ENCODE results near the gene EIPR1. TPM values are rescaled to one million over a fixed set of nuclear protein-coding genes. Genes with fewer than 3 reads are reported as not detected.
A peak's percentile ranks its signal among the peaks of the same experiment; 100 is the strongest.

Gene EIPR1
- 27.8 TPM for polyA plus RNA-seq (2013)

DNA sequence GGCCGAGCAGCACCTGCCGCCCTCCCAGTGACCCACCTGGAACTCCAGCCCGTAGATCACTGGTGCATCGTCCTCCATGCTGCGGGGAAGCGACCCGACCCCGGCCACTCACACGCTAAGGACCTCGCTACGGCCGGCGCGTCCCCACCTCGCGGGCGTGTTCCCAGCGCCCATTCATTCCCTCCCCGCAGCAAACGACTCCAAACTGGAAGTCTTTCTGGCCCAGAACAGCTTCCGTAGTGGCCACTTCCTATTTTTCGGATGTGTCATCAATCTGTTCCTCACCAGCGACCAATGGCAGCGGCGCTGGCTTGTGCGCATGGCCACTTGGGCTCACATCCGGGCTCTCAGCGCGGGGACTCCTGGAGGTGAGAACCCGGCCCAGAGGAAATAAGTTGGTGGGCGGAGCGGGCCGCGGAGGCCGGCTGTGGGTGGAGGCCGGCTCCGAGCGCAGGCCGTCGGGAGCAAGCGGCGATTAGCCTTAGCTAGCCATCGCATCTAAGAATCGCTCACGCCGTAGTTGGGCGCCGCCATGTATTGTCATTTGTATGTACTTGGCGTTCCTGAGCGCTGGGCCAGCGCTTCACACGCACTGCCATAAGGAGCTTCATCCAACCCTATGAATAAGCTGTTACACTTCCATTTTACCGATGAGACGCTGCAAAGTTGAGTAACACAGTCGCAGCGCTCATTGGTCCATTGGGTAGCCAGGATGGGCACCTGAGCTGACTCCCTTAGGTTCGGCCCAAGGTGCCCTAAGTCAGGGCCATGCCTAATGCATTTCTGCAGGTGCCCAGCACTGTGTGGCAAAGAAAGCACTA lies at the start of gene EIPR1:
Gene EIPR1 (minus strand): TSS at position 207 of the 821 bp plus-strand sequence. CDS start 129 bp downstream, at position 78.
- ChIA-PET POLR2A (no interaction called here), CTCF (interaction anchor here (1.1 kb wide), 1 partner anchor 274 kb away, joined by 3 read pairs; no protein-coding TSS in a partner anchor)
- H3K36me3 ChIP-seq (ENCODE audit: control insufficient read depth in 4 of 4, insufficient read depth in 4 of 4, low read length in 3 of 4): peaks cover 0 to 10% (median 6%) of the 10 kb centered on the region in 4 experiments
- H3K9me3 ChIP-seq (ENCODE audit: control extremely low read depth in 1 of 5, control insufficient read depth in 4 of 5, insufficient read depth in 2 of 5, low read depth in 1 of 5, low read length in 4 of 5): no peaks in the 10 kb centered on the region
- H3K27ac ChIP-seq (ENCODE audit: insufficient read depth in 1 of 2, low read depth in 1 of 2, low read length in 2 of 2, poor library complexity in 1 of 2, severe bottlenecking in 2 of 2): peak within 1 kb of the TSS; percentile 75 to 88
- DNase-seq: peak; percentile 98 to 99 (median 99)
- WGBS (ENCODE audit: insufficient coverage): 2% methylated on average over 53 of the region's 57 CpGs
- H3K27me3 ChIP-seq (replicated peaks in 2 of 5; ENCODE audit: control insufficient read depth in 4 of 5, insufficient read depth in 5 of 5, low read length in 4 of 5): no peaks in the 10 kb centered on the region
- H3K4me1 ChIP-seq (ENCODE audit: control extremely low read depth in 1 of 4, control insufficient read depth in 4 of 4, insufficient read depth in 4 of 4, low read length in 3 of 4): peaks cover 15 to 37% (median 31%) of the 10 kb centered on the region in 4 experiments
- peak within 1 kb of the TSS; percentile 79 to 96 (median 85) for H3K4me3 ChIP-seq (ENCODE audit: control insufficient read depth in 1 of 7, extremely low read depth in 1 of 7, insufficient read depth in 4 of 7, low read depth in 2 of 7, low read length in 6 of 7)

DNA sequence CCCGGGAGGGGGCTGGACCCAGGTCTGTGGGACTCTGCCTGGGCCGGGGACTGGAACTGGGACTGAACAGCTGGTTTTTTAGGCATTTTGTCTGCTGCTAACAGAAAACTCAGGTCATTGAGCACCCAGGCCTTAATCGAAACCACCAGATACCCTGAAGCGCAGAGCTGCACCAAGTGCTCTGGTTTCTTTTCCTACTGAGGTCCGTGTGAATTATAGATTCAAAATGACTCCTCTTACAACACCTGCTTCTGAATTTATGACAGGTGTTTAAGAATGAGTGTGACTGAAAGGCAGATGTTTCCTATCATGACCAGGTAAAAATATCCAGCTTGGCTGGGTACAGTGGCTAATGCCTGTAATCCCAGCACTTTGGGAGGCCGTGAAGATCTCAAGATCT lies 49.7 kb upstream of the EIPR1 start:
- no peaks in the 10 kb centered on the region for H3K4me1 ChIP-seq (ENCODE audit: control extremely low read depth in 1 of 4, control insufficient read depth in 4 of 4, insufficient read depth in 4 of 4, low read length in 3 of 4)
- ChIA-PET CTCF (no interaction called here), POLR2A (no interaction called here)
- no peaks in the 10 kb centered on the region for H3K9me3 ChIP-seq (ENCODE audit: control extremely low read depth in 1 of 5, control insufficient read depth in 4 of 5, insufficient read depth in 2 of 5, low read depth in 1 of 5, low read length in 4 of 5)
- no peak overlapping the region for H3K27ac ChIP-seq (ENCODE audit: insufficient read depth in 1 of 2, low read depth in 1 of 2, low read length in 2 of 2, poor library complexity in 1 of 2, severe bottlenecking in 2 of 2)
- H3K36me3 ChIP-seq (ENCODE audit: control insufficient read depth in 4 of 4, insufficient read depth in 4 of 4, low read length in 3 of 4): peaks cover 14 to 78% (median 45%) of the 10 kb centered on the region in 4 experiments
- WGBS (ENCODE audit: insufficient coverage): 96% methylated on average over 4 of the region's 6 CpGs
- no peak overlapping the region for H3K4me3 ChIP-seq (ENCODE audit: control insufficient read depth in 1 of 7, extremely low read depth in 1 of 7, insufficient read depth in 4 of 7, low read depth in 2 of 7, low read length in 6 of 7)
- DNase-seq: no peak
- no peaks in the 10 kb centered on the region for H3K27me3 ChIP-seq (replicated peaks in 2 of 5; ENCODE audit: control insufficient read depth in 4 of 5, insufficient read depth in 5 of 5, low read length in 4 of 5)

DNA sequence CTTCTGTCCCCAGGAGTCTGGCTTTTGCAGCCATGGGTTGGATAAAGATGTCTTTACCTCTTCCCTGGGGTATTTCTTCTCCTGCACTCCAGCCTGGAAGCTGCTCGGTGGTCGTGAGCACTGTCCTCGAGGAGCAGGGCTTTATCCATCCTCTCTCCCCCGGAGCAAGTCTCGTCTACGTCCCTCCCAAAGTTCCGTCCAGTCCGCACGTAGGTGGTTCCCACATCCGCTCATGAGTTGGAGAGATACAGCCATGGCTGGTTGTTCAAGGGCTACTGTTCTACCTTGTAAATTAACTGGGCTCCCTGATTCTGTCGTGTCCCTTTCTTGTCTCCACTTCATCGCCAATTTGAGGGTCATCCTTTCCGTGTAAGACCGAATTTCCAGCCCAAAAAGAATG lies 49.0 kb upstream of the EIPR1 start:
- ChIA-PET CTCF (interaction anchor here (0.8 kb wide), 1 partner anchor 12 kb away, joined by 3 read pairs; no protein-coding TSS in a partner anchor), POLR2A (no interaction called here)
- H3K4me1 ChIP-seq (ENCODE audit: control extremely low read depth in 1 of 4, control insufficient read depth in 4 of 4, insufficient read depth in 4 of 4, low read length in 3 of 4): no peaks in the 10 kb centered on the region
- H3K4me3 ChIP-seq (ENCODE audit: control insufficient read depth in 1 of 7, extremely low read depth in 1 of 7, insufficient read depth in 4 of 7, low read depth in 2 of 7, low read length in 6 of 7): no peak overlapping the region
- no peak overlapping the region for H3K27ac ChIP-seq (ENCODE audit: insufficient read depth in 1 of 2, low read depth in 1 of 2, low read length in 2 of 2, poor library complexity in 1 of 2, severe bottlenecking in 2 of 2)
- 97% methylated on average over 12 of the region's 14 CpGs for WGBS (ENCODE audit: insufficient coverage)
- H3K27me3 ChIP-seq (replicated peaks in 2 of 5; ENCODE audit: control insufficient read depth in 4 of 5, insufficient read depth in 5 of 5, low read length in 4 of 5): no peaks in the 10 kb centered on the region
- no peak for DNase-seq
- H3K36me3 ChIP-seq (ENCODE audit: control insufficient read depth in 4 of 4, insufficient read depth in 4 of 4, low read length in 3 of 4): peaks cover 14 to 79% (median 46%) of the 10 kb centered on the region in 4 experiments
- H3K9me3 ChIP-seq (ENCODE audit: control extremely low read depth in 1 of 5, control insufficient read depth in 4 of 5, insufficient read depth in 2 of 5, low read depth in 1 of 5, low read length in 4 of 5): no peaks in the 10 kb centered on the region

DNA sequence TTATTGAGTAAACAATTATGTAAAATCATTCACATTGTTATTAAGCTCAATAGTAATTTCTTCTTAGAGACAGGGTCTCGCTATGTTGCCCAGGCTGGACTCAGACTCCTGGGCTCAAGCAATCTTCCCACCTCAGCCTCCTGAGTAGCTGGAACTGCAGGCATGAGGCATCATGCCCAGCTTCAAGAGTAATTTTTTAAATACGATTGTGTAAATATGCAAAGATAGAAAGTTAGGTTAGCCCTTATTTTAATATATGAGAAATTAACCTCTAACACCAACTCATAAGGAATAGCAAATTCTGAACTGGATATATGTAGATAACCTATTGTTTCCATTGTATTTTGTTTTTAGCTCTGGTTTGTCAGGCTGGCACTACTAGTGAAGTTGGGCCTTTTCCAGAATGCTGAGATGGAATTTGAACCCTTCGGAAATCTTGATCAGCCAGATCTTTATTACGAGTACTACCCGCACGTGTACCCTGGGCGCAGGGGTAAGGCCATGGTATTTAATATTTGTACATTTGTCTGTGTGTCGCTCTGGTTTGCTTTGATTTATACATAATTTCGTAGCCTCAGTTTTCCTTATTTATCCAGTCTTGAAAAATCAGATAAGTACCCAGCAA lies 46.7 kb upstream of the EIPR1 start:
- ChIA-PET POLR2A (no interaction called here), CTCF (interaction anchor here (0.8 to 3.1 kb wide), 20 partner anchors 8 to 1557 kb away, joined by 3 to 19 read pairs (median 4); partner anchors contain the start of gene RNASEH1)
- WGBS (ENCODE audit: insufficient coverage): 100% methylated on average over 2 of the region's 9 CpGs
- no peaks in the 10 kb centered on the region for H3K27me3 ChIP-seq (replicated peaks in 2 of 5; ENCODE audit: control insufficient read depth in 4 of 5, insufficient read depth in 5 of 5, low read length in 4 of 5)
- H3K9me3 ChIP-seq (ENCODE audit: control extremely low read depth in 1 of 5, control insufficient read depth in 4 of 5, insufficient read depth in 2 of 5, low read depth in 1 of 5, low read length in 4 of 5): no peaks in the 10 kb centered on the region
- no peak overlapping the region for H3K4me3 ChIP-seq (ENCODE audit: control insufficient read depth in 1 of 7, extremely low read depth in 1 of 7, insufficient read depth in 4 of 7, low read depth in 2 of 7, low read length in 6 of 7)
- no peak overlapping the region for H3K27ac ChIP-seq (ENCODE audit: insufficient read depth in 1 of 2, low read depth in 1 of 2, low read length in 2 of 2, poor library complexity in 1 of 2, severe bottlenecking in 2 of 2)
- DNase-seq: no peak
- H3K4me1 ChIP-seq (ENCODE audit: control extremely low read depth in 1 of 4, control insufficient read depth in 4 of 4, insufficient read depth in 4 of 4, low read length in 3 of 4): no peaks in the 10 kb centered on the region
- H3K36me3 ChIP-seq (ENCODE audit: control insufficient read depth in 4 of 4, insufficient read depth in 4 of 4, low read length in 3 of 4): peaks cover 14 to 82% (median 42%) of the 10 kb centered on the region in 4 experiments

DNA sequence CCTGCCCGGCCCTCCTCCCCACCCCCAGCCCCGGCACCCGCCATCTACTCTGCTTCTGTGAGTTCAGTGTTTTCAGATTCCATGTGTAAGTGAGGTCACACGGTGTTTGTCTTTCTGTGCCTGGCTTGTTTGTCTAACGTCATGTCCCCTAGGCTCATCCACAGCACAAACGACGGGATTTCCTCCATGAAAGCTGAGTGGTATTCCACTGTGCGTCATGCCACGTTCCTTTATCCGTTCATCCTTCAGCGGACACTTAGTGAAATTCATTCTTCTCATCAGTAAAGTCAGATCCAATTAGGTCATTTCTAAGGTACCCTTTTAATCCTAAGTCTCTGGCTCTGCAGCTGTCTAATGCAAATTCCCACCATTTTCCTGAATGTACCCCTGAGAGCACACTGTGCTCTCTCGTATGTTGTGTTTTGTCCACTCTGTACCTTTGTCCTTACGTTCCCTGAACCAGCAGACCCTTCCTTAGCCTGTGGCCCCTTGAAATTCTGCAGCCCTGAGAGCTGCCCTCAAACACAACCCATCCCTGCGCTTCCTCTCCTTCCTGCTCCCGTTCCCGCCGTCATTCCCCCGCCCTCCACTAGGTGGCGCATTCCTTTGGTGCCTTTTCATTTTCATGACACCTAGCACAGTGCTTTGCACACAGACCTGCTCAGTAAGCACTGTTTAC lies 46.0 kb upstream of the EIPR1 start:
- POLR2A ChIA-PET: no interaction called here

DNA sequence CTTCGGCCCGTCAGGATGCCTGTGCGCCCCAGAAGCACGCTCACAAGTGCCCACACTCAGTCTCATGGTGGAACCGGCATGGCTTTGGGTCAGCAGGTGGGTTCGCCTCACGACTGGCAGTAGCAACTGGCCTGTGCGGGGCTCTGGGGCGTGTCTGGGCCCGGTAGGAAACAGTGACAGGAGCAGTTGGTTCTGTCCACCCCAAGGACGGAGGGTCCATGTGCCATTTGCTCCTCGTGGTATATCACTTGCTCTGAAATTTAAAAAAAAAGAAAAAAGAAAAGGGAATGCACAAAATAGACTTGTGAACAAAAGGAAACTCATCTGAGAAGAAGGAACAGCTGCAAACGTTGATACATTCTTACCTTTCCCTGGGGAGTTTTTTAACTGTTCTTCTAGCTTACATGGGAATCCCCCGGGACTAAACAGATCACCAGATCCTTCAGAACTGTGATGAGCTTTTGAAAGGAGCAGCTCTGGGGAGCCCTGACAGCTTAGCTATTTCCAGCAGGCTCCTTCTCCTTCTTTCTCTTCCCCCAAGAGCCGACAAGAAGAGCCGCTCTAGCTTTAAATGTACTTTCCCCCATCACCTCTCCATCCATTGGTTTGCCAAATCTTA lies 44.7 kb upstream of the EIPR1 start:
- CTCF ChIA-PET: interaction anchor here (0.8 to 3.1 kb wide), 11 partner anchors 9 to 230 kb away, joined by 3 to 19 read pairs (median 8); no protein-coding TSS in a partner anchor
- DNase-seq: peak in 1 of 3 donors; percentile 5
- H3K4me1 ChIP-seq (ENCODE audit: control extremely low read depth in 1 of 4, control insufficient read depth in 4 of 4, insufficient read depth in 4 of 4, low read length in 3 of 4): no peaks in the 10 kb centered on the region
- H3K27me3 ChIP-seq (replicated peaks in 2 of 5; ENCODE audit: control insufficient read depth in 4 of 5, insufficient read depth in 5 of 5, low read length in 4 of 5): no peaks in the 10 kb centered on the region
- H3K27ac ChIP-seq (ENCODE audit: insufficient read depth in 1 of 2, low read depth in 1 of 2, low read length in 2 of 2, poor library complexity in 1 of 2, severe bottlenecking in 2 of 2): no peak overlapping the region
- 95% methylated on average over 16 of the region's 16 CpGs for WGBS (ENCODE audit: insufficient coverage)
- POLR2A ChIA-PET: no interaction called here
- H3K9me3 ChIP-seq (ENCODE audit: control extremely low read depth in 1 of 5, control insufficient read depth in 4 of 5, insufficient read depth in 2 of 5, low read depth in 1 of 5, low read length in 4 of 5): no peaks in the 10 kb centered on the region
- peaks cover 11 to 83% (median 44%) of the 10 kb centered on the region in 4 experiments for H3K36me3 ChIP-seq (ENCODE audit: control insufficient read depth in 4 of 4, insufficient read depth in 4 of 4, low read length in 3 of 4)
- H3K4me3 ChIP-seq (ENCODE audit: control insufficient read depth in 1 of 7, extremely low read depth in 1 of 7, insufficient read depth in 4 of 7, low read depth in 2 of 7, low read length in 6 of 7): no peak overlapping the region

More for the DNA sequence above, 46.0 kb upstream of the EIPR1 start:
- no peaks in the 10 kb centered on the region for H3K27me3 ChIP-seq (replicated peaks in 2 of 5; ENCODE audit: control insufficient read depth in 4 of 5, insufficient read depth in 5 of 5, low read length in 4 of 5)
- CTCF ChIA-PET: interaction anchor here (0.9 to 3.1 kb wide), 18 partner anchors 9 to 1556 kb away, joined by 3 to 19 read pairs (median 4); partner anchors contain the start of gene RNASEH1
- no peaks in the 10 kb centered on the region for H3K9me3 ChIP-seq (ENCODE audit: control extremely low read depth in 1 of 5, control insufficient read depth in 4 of 5, insufficient read depth in 2 of 5, low read depth in 1 of 5, low read length in 4 of 5)
- WGBS (ENCODE audit: insufficient coverage): 97% methylated on average over 10 of the region's 19 CpGs
- peak; percentile 44 to 58 (median 50) for DNase-seq
- H3K36me3 ChIP-seq (ENCODE audit: control insufficient read depth in 4 of 4, insufficient read depth in 4 of 4, low read length in 3 of 4): peaks cover 11 to 82% (median 43%) of the 10 kb centered on the region in 4 experiments
- no peak overlapping the region for H3K4me3 ChIP-seq (ENCODE audit: control insufficient read depth in 1 of 7, extremely low read depth in 1 of 7, insufficient read depth in 4 of 7, low read depth in 2 of 7, low read length in 6 of 7)
- no peak overlapping the region for H3K27ac ChIP-seq (ENCODE audit: insufficient read depth in 1 of 2, low read depth in 1 of 2, low read length in 2 of 2, poor library complexity in 1 of 2, severe bottlenecking in 2 of 2)
- no peaks in the 10 kb centered on the region for H3K4me1 ChIP-seq (ENCODE audit: control extremely low read depth in 1 of 4, control insufficient read depth in 4 of 4, insufficient read depth in 4 of 4, low read length in 3 of 4)
